HL-60 (cell line): ENCODE data around the gene PCDH15.

Experiments used
- POLR2AphosphoS5 ChIP-seq: IDR thresholded peaks from 2 replicates; pipeline ENCODE4 v1.6.1; 2012; ENCODE audit warnings: low read depth
- TF ChIP-seq, protein P1 (sequence below): IDR thresholded peaks from one replicate; pipeline ENCODE4 v1.5.1; 2011; ENCODE audit warnings: low read length, control low read depth, inconsistent platforms; ENCODE audit not compliant: insufficient read depth

DNA sequence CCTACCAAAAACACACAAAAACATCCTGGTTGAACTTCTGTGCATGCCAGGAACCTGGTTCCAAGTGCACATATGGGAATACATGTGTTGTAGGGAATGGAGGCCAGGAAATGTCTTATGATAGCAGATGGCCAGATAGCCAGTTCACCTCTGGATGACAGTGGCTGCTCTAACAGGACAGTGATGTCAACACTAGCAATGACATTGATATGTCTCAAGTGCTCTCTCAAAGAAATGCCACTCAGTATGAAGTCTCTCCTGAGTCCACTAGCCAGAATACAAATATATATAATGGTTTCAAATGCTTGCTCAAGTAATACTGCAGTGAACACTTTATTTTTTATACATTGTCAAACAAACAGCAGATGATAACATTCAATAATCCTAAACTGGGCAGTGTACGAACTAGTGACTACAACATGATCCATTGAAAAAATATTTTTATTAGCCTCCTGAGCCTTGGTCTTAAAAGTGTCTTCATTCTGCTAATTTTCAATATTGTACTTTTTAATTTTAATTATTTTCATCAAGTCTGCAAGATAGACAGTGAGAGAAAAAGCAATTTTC is 26.0 kb upstream of the PCDH15 start:
- TF ChIP-seq, protein P1, sequence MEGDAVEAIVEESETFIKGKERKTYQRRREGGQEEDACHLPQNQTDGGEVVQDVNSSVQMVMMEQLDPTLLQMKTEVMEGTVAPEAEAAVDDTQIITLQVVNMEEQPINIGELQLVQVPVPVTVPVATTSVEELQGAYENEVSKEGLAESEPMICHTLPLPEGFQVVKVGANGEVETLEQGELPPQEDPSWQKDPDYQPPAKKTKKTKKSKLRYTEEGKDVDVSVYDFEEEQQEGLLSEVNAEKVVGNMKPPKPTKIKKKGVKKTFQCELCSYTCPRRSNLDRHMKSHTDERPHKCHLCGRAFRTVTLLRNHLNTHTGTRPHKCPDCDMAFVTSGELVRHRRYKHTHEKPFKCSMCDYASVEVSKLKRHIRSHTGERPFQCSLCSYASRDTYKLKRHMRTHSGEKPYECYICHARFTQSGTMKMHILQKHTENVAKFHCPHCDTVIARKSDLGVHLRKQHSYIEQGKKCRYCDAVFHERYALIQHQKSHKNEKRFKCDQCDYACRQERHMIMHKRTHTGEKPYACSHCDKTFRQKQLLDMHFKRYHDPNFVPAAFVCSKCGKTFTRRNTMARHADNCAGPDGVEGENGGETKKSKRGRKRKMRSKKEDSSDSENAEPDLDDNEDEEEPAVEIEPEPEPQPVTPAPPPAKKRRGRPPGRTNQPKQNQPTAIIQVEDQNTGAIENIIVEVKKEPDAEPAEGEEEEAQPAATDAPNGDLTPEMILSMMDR, result no peak
- TF ChIP-seq POLR2AphosphoS5, result no peak
